SK-N-SH (cell line): ENCODE results near the gene GNA14. TPM values are rescaled to one million over a fixed set of nuclear protein-coding genes. Genes with fewer than 3 reads are reported as not detected.

Source experiments
- CTCF ChIA-PET: fragments of 300-600, 350-600 bp; formaldehyde crosslinking; extraction: SDS; loops from one replicate; lab custom pipeline; 2021; lab: Yijun Ruan, JAX
- POLR2A ChIA-PET: fragments of 350-600 bp; sonication (Branson Sonifier 250); formaldehyde crosslinking; extraction: SDS; loops from one replicate; lab custom pipeline; 2020; ENCODE audit warnings: antibody characterized with exemption, inconsistent platforms; lab: Yijun Ruan, JAX
- DNase-seq: peaks from one replicate; pipeline ENCODE4 v3.0.0; 2012
- H2AFZ ChIP-seq: fragments of 200-600 bp; sonication (generic); 2 replicates; pipeline ENCODE4 v1.8.1; 2016; ENCODE audit warnings: antibody characterized with exemption, mild to moderate bottlenecking, low read depth
- H3F3A ChIP-seq: fragments of 200-600 bp; sonication (generic); replicated peaks from 2 replicates; pipeline ENCODE3; 2016; ENCODE audit warnings: antibody characterized with exemption, mild to moderate bottlenecking; ENCODE audit not compliant: insufficient read depth
- H3K27ac ChIP-seq, 2 experiments: fragments of 200-500 bp in 1 of 2; fragments of 200-600 bp in 1 of 2; sonication (Bioruptor generic) in 1 of 2; sonication (generic), shearing (Covaris generic) in 1 of 2; 2 replicates each; pipeline versions ENCODE4 v1.5.1 to v1.6.1; 2014 to 2016; ENCODE audit warnings: low read depth in 2 of 2, inconsistent platforms in 1 of 2, low read length in 1 of 2, mild to moderate bottlenecking in 1 of 2, mixed read lengths in 1 of 2
- H3K27me3 ChIP-seq: fragments of 200-600 bp; sonication (generic), shearing (Covaris generic); 2 replicates; pipeline ENCODE4 v1.6.1; 2016; ENCODE audit warnings: mixed run types; ENCODE audit not compliant: insufficient read depth
- H3K36me3 ChIP-seq, 2 experiments: fragments of 200-500 bp in 1 of 2; fragments of 200-600 bp in 1 of 2; sonication (Bioruptor generic) in 1 of 2; sonication (generic) in 1 of 2; replicated peaks in 1 of 2; 2 replicates each; pipeline versions ENCODE3 to v1.5.1; 2014 to 2016; ENCODE audit warnings: low read length in 1 of 2, mild to moderate bottlenecking in 1 of 2; ENCODE audit not compliant: insufficient read depth in 2 of 2, control insufficient read depth in 1 of 2
- H3K4me1 ChIP-seq, 2 experiments: fragments of 200-500 bp in 1 of 2; fragments of 200-600 bp in 1 of 2; sonication (Bioruptor generic) in 1 of 2; sonication (generic), shearing (Covaris generic) in 1 of 2; 2 replicates each; pipeline versions ENCODE4 v1.5.1 to v1.6.1; 2014 to 2016; ENCODE audit warnings: low read depth in 1 of 2, low read length in 1 of 2, mixed run types in 1 of 2; ENCODE audit not compliant: insufficient read depth in 2 of 2, control insufficient read depth in 1 of 2
- H3K4me2 ChIP-seq: fragments of 200-600 bp; sonication (generic), shearing (Covaris generic); 2 replicates; pipeline ENCODE4 v1.6.1; 2017; ENCODE audit warnings: mixed run types
- H3K4me3 ChIP-seq, 2 experiments: fragments of 200-500 bp in 1 of 2; fragments of 200-600 bp in 1 of 2; sonication (Bioruptor generic) in 1 of 2; sonication (generic), shearing (Covaris generic) in 1 of 2; 2 replicates each; pipeline versions ENCODE4 v1.5.1 to v1.8.1; 2014 to 2016; ENCODE audit warnings: low read depth in 2 of 2, inconsistent platforms in 1 of 2, low read length in 1 of 2, mild to moderate bottlenecking in 1 of 2, mixed read lengths in 1 of 2, moderate library complexity in 1 of 2
- H3K79me2 ChIP-seq: fragments of 200-600 bp; sonication (generic); 2 replicates; pipeline ENCODE4 v1.8.1; 2017; ENCODE audit warnings: mild to moderate bottlenecking; ENCODE audit not compliant: insufficient read depth
- H3K9ac ChIP-seq: fragments of 200-600 bp; sonication (generic); 2 replicates; pipeline ENCODE4 v1.6.1; 2017; ENCODE audit warnings: mixed run types
- H3K9me2 ChIP-seq: fragments of 200-600 bp; sonication (generic); 2 replicates; pipeline ENCODE4 v1.6.1; 2017; ENCODE audit warnings: mixed run types
- H3K9me3 ChIP-seq: fragments of 200-600 bp; sonication (generic); 2 replicates; pipeline ENCODE4 v1.6.1; 2017; ENCODE audit warnings: mixed run types, mild to moderate bottlenecking, moderate library complexity
- H4K20me1 ChIP-seq: fragments of 200-600 bp; sonication (generic); 2 replicates; pipeline ENCODE4 v1.6.1; 2017; ENCODE audit warnings: mild to moderate bottlenecking, mixed run types; ENCODE audit not compliant: insufficient read depth
- CHD2 ChIP-seq: fragments of 150-350 bp; IDR thresholded peaks from 2 replicates; pipeline ENCODE4 v1.6.1; 2018; ENCODE audit warnings: low read length; ENCODE audit not compliant: partially characterized antibody
- CTCF ChIP-seq: fragments of 200-600 bp; sonication (generic); IDR thresholded peaks from 2 replicates; pipeline ENCODE4 v1.6.1; 2017; ENCODE audit warnings: antibody characterized with exemption, mild to moderate bottlenecking, moderate library complexity
- ELF1 ChIP-seq: IDR thresholded peaks from 2 replicates; pipeline ENCODE4 v1.4.0; 2012
- EP300 ChIP-seq, 2 experiments: IDR thresholded peaks; 2 replicates each; pipeline versions ENCODE4 v1.4.0 to v1.6.1; 2012; ENCODE audit warnings: borderline replicate concordance in 1 of 2, low read depth in 1 of 2, low read length in 1 of 2
- EZH2phosphoT487 ChIP-seq: fragments of 200-600 bp; sonication (generic); IDR thresholded peaks from 2 replicates; pipeline ENCODE4 v1.6.1; 2017; ENCODE audit warnings: low read depth, mixed run types, mild to moderate bottlenecking, antibody characterized with exemption, moderate library complexity, borderline replicate concordance
- GABPA ChIP-seq: IDR thresholded peaks from 2 replicates; pipeline ENCODE4 v1.4.0; 2012; ENCODE audit warnings: low read depth, mild to moderate bottlenecking
- JUND ChIP-seq: IDR thresholded peaks from 2 replicates; pipeline ENCODE4 v1.4.0; 2012
- NFIC ChIP-seq: IDR thresholded peaks from 2 replicates; pipeline ENCODE4 v1.4.0; 2012; ENCODE audit warnings: borderline replicate concordance
- PBX3 ChIP-seq: IDR thresholded peaks from 2 replicates; pipeline ENCODE4; 2012
- POLR2AphosphoS5 ChIP-seq: IDR thresholded peaks from 2 replicates; pipeline ENCODE4 v1.6.1; 2012; ENCODE audit warnings: low read depth, low read length
- RAD21 ChIP-seq: IDR thresholded peaks from 2 replicates; pipeline ENCODE4 v1.6.1; 2012; ENCODE audit warnings: mild to moderate bottlenecking, low read length
- REST ChIP-seq: IDR thresholded peaks from 2 replicates; pipeline ENCODE4 v1.6.1; 2012; ENCODE audit warnings: mild to moderate bottlenecking, low read depth, low read length, moderate library complexity
- RXRA ChIP-seq: IDR thresholded peaks from 2 replicates; pipeline ENCODE4 v1.4.0; 2012; ENCODE audit warnings: low read depth, mild to moderate bottlenecking, borderline replicate concordance
- SMC3 ChIP-seq: IDR thresholded peaks from 2 replicates; pipeline ENCODE4 v1.6.1; 2012; ENCODE audit warnings: low read depth, low read length, improper control_type of control experiment
- TCF12 ChIP-seq: IDR thresholded peaks from 2 replicates; pipeline ENCODE4 v1.4.0; 2012
- TEAD4 ChIP-seq: IDR thresholded peaks from 2 replicates; pipeline ENCODE4 v1.4.0; 2012; ENCODE audit warnings: mild to moderate bottlenecking, borderline replicate concordance; ENCODE audit not compliant: insufficient read depth
- ZBTB33 ChIP-seq: IDR thresholded peaks from 2 replicates; pipeline ENCODE4 v1.4.0; 2012; ENCODE audit warnings: low read depth, borderline replicate concordance
- WGBS: methylation state at CpG from one replicate; pipeline ENCODE4 v1.1.6; 2017; ENCODE audit warnings: low lambda C conversion rate; 5-methylcytosine and 5-hydroxymethylcytosine counted together
- polyA plus RNA-seq, 3 experiments: library from polyadenylated mRNA; depleted of rRNA; stranded (reverse); fragments of >200 nt; gene quantifications; 2 replicates each; pipeline ENCODE4 v1.2.3, GENCODE V29; 2012

GNA14 gene
- polyA plus RNA-seq, 1 of the 3 experiments (the other 2 are of a cell fraction) = 0.15 TPM

GRCh38 chr9:77463151-77463550 lies 185.0 kb downstream of the GNA14 start:
- Histone ChIP-seq H3K9me2 (no peaks in the 10 kb centered on the region), H3F3A (no peaks in the 10 kb centered on the region), H3K79me2 (no peaks in the 10 kb centered on the region), H3K4me1 (peaks cover 4 to 11% of the 10 kb centered on the region in 2 experiments; a peak in 2 of 4 replicates), H3K27me3 (no peaks in the 10 kb centered on the region), H2AFZ (no peak overlapping the region; the same call in 1 of the 2 replicates), H3K9ac (no peak overlapping the region), H3K36me3 (no peaks in the 10 kb centered on the region), H4K20me1 (no peaks in the 10 kb centered on the region), H3K4me2 (no peak overlapping the region), H3K4me3 (no peak overlapping the region), H3K9me3 (no peaks in the 10 kb centered on the region), H3K27ac (no peak overlapping the region)
- 99% methylated on average over 3 of the region's 3 CpGs for WGBS
- CTCF ChIA-PET = interaction anchor here (1.0 to 1.2 kb wide), 3 partner anchors 9 to 29 kb away, joined by 4 to 5 read pairs (median 4); no protein-coding TSS in a partner anchor
- no peak for DNase-seq
- POLR2A ChIA-PET = no interaction called here
- TF ChIP-seq TCF12 (no peak), JUND (no peak), EP300 (IDR thresholded peaks at IDR 0.05; ENCODE audit: borderline replicate concordance in 1 of 2, low read depth in 1 of 2, low read length in 1 of 2) (no peak), TEAD4 (no peak), EZH2phosphoT487 (no peak), POLR2AphosphoS5 (no peak), GABPA (no peak), PBX3 (no peak), CHD2 (no peak)

- peaks cover 9 to 18% of the 10 kb centered on the region in 2 experiments; a peak in 2 of 4 replicates for H3K4me1 ChIP-seq
- H3K27me3 ChIP-seq = no peaks in the 10 kb centered on the region
- DNase-seq = no peak
- H4K20me1 ChIP-seq = no peaks in the 10 kb centered on the region
- H3K9ac ChIP-seq = no peak overlapping the region
- H2AFZ ChIP-seq = no peak overlapping the region
- H3K9me2 ChIP-seq = no peaks in the 10 kb centered on the region
- 92% methylated on average over 10 of the region's 10 CpGs for WGBS
- no peak for TF ChIP-seq ELF1
- no peak for TF ChIP-seq REST
- no peak for TF ChIP-seq POLR2AphosphoS5
- TF ChIP-seq NFIC = no peak
- no peak for TF ChIP-seq CTCF
- no peak for TF ChIP-seq PBX3
- TF ChIP-seq SMC3 = no peak
- TF ChIP-seq EP300 (IDR thresholded peaks at IDR 0.05; ENCODE audit: borderline replicate concordance in 1 of 2, low read depth in 1 of 2, low read length in 1 of 2) = no peak
- no peak for TF ChIP-seq RXRA
- no peak for TF ChIP-seq RAD21
- no peak for TF ChIP-seq ZBTB33
- H3K36me3 ChIP-seq = no peaks in the 10 kb centered on the region
- H3K4me3 ChIP-seq = no peak overlapping the region
- CTCF ChIA-PET = interaction anchor here (0.8 kb wide), 1 partner anchor 28 kb away, joined by 4 read pairs; no protein-coding TSS in a partner anchor
- no peak overlapping the region for H3K4me2 ChIP-seq
- POLR2A ChIA-PET = interaction anchor here (0.7 kb wide), 1 partner anchor 15 kb away, joined by 3 read pairs; no protein-coding TSS in a partner anchor
- H3K79me2 ChIP-seq = no peaks in the 10 kb centered on the region
- no peak overlapping the region for H3K27ac ChIP-seq
- H3K9me3 ChIP-seq = no peaks in the 10 kb centered on the region
- H3F3A ChIP-seq = no peaks in the 10 kb centered on the region
Observed at GRCh38 chr9:77462066-77462465, 186.1 kb downstream of the GNA14 start.
